ENCODE results near the gene THG1L.

- TF ChIP-seq CTCF (conservative IDR thresholded peaks at IDR 0.05; ENCODE audit: low read depth, low read length) (no peak), EZH2 (IDR thresholded peaks at IDR 0.05; ENCODE audit: low read length, unreplicated experiment) (no peak)
Observed at GRCh38 chr5:157721159-157721558, 10.1 kb upstream of the THG1L start.
